Measurements from ENCODE around the gene RBM15.

The RBM15 gene

DNA sequence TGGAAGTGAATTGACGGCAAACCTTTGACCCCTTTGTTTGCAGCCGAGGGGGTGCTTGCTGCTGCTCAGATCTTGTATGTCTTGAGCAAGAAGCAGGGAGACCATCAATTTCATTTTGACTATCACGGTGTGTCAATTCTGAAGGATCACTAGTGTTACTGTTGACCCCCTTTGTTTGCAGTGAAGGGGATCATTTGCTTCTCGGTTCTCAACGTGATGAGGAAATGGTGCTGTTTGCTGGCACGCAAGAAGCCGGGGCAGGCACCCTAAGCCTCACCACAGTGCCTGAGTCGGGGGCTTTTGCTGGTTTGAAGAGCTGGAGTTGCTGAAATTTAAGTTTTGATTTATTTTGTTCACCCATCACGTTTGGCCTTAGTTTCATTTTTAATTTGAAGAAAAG is 7.5 kb downstream of the RBM15 start:
- H3K9me3 ChIP-seq (ENCODE audit: insufficient read depth, low read length, severe bottlenecking): no peaks in the 10 kb centered on the region
- no peak overlapping the region for H3K9ac ChIP-seq (ENCODE audit: low read depth, low read length)
- H3K79me2 ChIP-seq (ENCODE audit: insufficient read depth, low read length): peaks cover 100% of the 10 kb centered on the region
- ATAC-seq (ENCODE audit: insufficient read depth, low read depth) (no peak), DNase-seq (no peak)
- TF ChIP-seq, protein P1, sequence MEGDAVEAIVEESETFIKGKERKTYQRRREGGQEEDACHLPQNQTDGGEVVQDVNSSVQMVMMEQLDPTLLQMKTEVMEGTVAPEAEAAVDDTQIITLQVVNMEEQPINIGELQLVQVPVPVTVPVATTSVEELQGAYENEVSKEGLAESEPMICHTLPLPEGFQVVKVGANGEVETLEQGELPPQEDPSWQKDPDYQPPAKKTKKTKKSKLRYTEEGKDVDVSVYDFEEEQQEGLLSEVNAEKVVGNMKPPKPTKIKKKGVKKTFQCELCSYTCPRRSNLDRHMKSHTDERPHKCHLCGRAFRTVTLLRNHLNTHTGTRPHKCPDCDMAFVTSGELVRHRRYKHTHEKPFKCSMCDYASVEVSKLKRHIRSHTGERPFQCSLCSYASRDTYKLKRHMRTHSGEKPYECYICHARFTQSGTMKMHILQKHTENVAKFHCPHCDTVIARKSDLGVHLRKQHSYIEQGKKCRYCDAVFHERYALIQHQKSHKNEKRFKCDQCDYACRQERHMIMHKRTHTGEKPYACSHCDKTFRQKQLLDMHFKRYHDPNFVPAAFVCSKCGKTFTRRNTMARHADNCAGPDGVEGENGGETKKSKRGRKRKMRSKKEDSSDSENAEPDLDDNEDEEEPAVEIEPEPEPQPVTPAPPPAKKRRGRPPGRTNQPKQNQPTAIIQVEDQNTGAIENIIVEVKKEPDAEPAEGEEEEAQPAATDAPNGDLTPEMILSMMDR (IDR thresholded peaks at IDR 0.05; ENCODE audit: borderline replicate concordance, extremely low read depth, low read length, poor library complexity, severe bottlenecking): no peak
- no peak for TF ChIP-seq EZH2 (IDR thresholded peaks at IDR 0.05; ENCODE audit: borderline replicate concordance, low read depth, low read length, severe bottlenecking)
- no peak overlapping the region for H3K27ac ChIP-seq (ENCODE audit: low read length)
- peak overlapping the region in 1 of 2 experiments; percentile 47; a peak in 1 of 4 replicates for H3K4me3 ChIP-seq (ENCODE audit: low read depth in 1 of 2, low read length in 2 of 2)
- H4K20me1 ChIP-seq (ENCODE audit: insufficient read depth, low read length): peaks cover 95% of the 10 kb centered on the region
- H3K4me1 ChIP-seq (ENCODE audit: insufficient read depth, low read length): peaks cover 99% of the 10 kb centered on the region
- peaks cover 99% of the 10 kb centered on the region for H3K36me3 ChIP-seq (ENCODE audit: insufficient read depth, low read length)
- H3K4me2 ChIP-seq (ENCODE audit: insufficient read depth, low read length): peak overlapping the region; percentile 97
- H2AFZ ChIP-seq (ENCODE audit: low read depth, low read length): no peak overlapping the region
- no peaks in the 10 kb centered on the region for H3K27me3 ChIP-seq (ENCODE audit: insufficient read depth, low read length, poor library complexity)

DNA sequence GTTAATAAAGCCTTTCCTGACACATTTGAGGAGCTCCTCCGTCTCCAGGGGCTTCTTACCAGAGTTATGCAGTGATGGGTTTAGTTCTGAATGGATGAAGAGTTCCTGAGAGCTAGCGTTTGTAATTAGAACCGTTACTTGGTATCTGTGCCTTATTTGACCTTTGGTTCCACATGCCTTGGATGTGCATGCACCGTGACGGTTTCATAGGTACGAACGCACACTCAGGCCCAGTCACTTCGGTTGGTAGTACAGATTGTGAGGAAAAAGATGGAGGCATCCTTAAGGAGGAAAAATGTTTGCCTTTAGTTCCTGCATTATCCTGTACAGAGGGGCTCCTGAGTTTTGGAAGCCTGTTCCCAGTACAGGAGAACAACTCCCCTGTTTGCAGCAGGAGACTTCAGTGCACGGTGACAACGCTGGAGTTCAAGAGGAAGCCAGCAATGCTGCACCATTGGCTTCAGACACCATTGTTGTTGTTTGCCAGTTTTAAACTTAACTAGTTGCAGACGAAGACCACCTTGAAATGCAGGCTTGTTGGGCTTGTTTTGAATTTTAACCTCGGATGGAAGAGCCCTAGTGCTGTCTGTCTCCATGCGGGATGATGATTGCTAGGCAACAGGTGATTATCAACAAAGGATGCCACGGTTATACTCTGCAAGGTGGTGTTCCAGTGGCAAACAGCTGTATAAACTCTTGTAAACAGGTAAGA is 8.2 kb downstream of the RBM15 start:
- H3K9me3 ChIP-seq (ENCODE audit: insufficient read depth, low read length, severe bottlenecking): no peaks in the 10 kb centered on the region
- peaks cover 100% of the 10 kb centered on the region for H3K79me2 ChIP-seq (ENCODE audit: insufficient read depth, low read length)
- no peaks in the 10 kb centered on the region for H3K27me3 ChIP-seq (ENCODE audit: insufficient read depth, low read length, poor library complexity)
- H3K4me2 ChIP-seq (ENCODE audit: insufficient read depth, low read length): peak overlapping the region; percentile 97
- H2AFZ ChIP-seq (ENCODE audit: low read depth, low read length): no peak overlapping the region
- no peak overlapping the region for H3K27ac ChIP-seq (ENCODE audit: low read length)
- ATAC-seq (ENCODE audit: insufficient read depth, low read depth) (no peak), DNase-seq (no peak)
- peak overlapping the region; percentile 14; the same call in 1 of the 2 replicates for H3K9ac ChIP-seq (ENCODE audit: low read depth, low read length)
- peaks cover 96% of the 10 kb centered on the region for H3K4me1 ChIP-seq (ENCODE audit: insufficient read depth, low read length)
- TF ChIP-seq, protein P1 (IDR thresholded peaks at IDR 0.05; ENCODE audit: borderline replicate concordance, extremely low read depth, low read length, poor library complexity, severe bottlenecking): no peak
- no peak for TF ChIP-seq EZH2 (IDR thresholded peaks at IDR 0.05; ENCODE audit: borderline replicate concordance, low read depth, low read length, severe bottlenecking)
- H3K36me3 ChIP-seq (ENCODE audit: insufficient read depth, low read length): peaks cover 98% of the 10 kb centered on the region
- peaks cover 95% of the 10 kb centered on the region for H4K20me1 ChIP-seq (ENCODE audit: insufficient read depth, low read length)
- peak overlapping the region in 1 of 2 experiments; percentile 47; a peak in 2 of 4 replicates for H3K4me3 ChIP-seq (ENCODE audit: low read depth in 1 of 2, low read length in 2 of 2)

DNA sequence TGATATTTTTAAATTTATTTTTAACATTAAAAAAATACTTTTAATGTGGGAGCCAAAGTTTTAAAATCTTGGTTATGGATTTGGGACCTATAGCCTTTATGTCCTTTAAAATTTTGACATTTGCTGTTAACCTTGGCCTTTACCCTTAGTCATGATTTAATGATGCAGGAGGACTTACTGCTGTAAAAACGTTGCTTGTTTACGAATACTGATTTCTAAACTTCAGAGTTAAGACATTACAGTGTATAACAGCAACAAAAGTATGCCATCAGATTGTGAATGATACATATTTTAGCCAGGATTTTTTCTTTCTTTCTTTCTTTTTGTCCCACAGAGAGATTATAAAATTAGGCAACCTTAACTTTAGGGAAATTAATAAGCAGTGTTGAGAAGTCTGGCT is 8.9 kb downstream of the RBM15 start:
- H3K9ac ChIP-seq (ENCODE audit: low read depth, low read length): peak overlapping the region; percentile 29; the same call in 1 of the 2 replicates
- H3K36me3 ChIP-seq (ENCODE audit: insufficient read depth, low read length): peaks cover 94% of the 10 kb centered on the region
- TF ChIP-seq, protein P1 (IDR thresholded peaks at IDR 0.05; ENCODE audit: borderline replicate concordance, extremely low read depth, low read length, poor library complexity, severe bottlenecking): no peak
- no peak for TF ChIP-seq EZH2 (IDR thresholded peaks at IDR 0.05; ENCODE audit: borderline replicate concordance, low read depth, low read length, severe bottlenecking)
- ATAC-seq (ENCODE audit: insufficient read depth, low read depth) (no peak), DNase-seq (no peak)
- no peaks in the 10 kb centered on the region for H3K27me3 ChIP-seq (ENCODE audit: insufficient read depth, low read length, poor library complexity)
- peaks cover 92% of the 10 kb centered on the region for H4K20me1 ChIP-seq (ENCODE audit: insufficient read depth, low read length)
- no peaks in the 10 kb centered on the region for H3K9me3 ChIP-seq (ENCODE audit: insufficient read depth, low read length, severe bottlenecking)
- peak overlapping the region; percentile 13 to 47; a peak in 1 of 4 replicates for H3K4me3 ChIP-seq (ENCODE audit: low read depth in 1 of 2, low read length in 2 of 2)
- H2AFZ ChIP-seq (ENCODE audit: low read depth, low read length): no peak overlapping the region
- H3K79me2 ChIP-seq (ENCODE audit: insufficient read depth, low read length): peaks cover 100% of the 10 kb centered on the region
- no peak overlapping the region for H3K27ac ChIP-seq (ENCODE audit: low read length)
- peaks cover 89% of the 10 kb centered on the region for H3K4me1 ChIP-seq (ENCODE audit: insufficient read depth, low read length)
- H3K4me2 ChIP-seq (ENCODE audit: insufficient read depth, low read length): peak overlapping the region; percentile 97

All from DND-41 (cell line).